ENCODE data around the gene ISOC2.

ISOC2 gene

DNA sequence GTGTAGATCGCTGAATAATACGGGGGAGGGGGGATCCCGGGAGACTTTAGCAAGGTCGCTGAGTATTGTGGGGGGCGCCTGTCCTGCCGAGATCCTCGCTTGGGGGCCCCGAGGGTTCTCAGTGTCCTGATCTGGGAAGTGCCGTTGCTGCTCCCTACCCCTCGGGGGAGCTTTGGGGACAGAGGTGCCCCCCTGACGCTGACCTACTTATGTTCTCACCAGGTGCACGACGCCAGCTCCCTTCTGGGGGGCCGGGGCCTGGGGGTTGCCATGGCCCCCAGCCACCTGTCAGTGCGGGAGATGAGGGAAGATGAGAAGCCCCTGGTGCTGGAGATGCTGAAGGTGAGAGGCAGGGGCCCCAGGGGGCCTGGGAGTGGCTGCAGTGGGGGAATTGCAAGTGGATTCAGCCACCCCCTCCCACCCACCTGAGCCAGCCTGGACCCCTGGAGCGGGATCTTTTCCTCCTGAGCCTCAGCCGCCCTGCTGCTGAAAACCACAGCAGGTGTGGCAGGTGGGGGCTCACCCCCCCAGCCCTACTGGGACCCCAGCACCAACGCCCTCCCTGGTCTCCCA lies 24.1 kb upstream of the ISOC2 start:
- DNase-seq, result no peak
- peaks cover 26% of the 10 kb centered on the region for H3K4me1 Mint-ChIP-seq (ENCODE audit: low read depth)
- no peaks in the 10 kb centered on the region for H3K27me3 Mint-ChIP-seq
- H3K4me3 Mint-ChIP-seq, result peak overlapping the region; percentile 80
- peak overlapping the region; percentile 87 for H3K27ac Mint-ChIP-seq
- peaks cover 18% of the 10 kb centered on the region for H3K36me3 Mint-ChIP-seq (ENCODE audit: low read depth)
- H3K9me3 Mint-ChIP-seq, result no peaks in the 10 kb centered on the region

DNA sequence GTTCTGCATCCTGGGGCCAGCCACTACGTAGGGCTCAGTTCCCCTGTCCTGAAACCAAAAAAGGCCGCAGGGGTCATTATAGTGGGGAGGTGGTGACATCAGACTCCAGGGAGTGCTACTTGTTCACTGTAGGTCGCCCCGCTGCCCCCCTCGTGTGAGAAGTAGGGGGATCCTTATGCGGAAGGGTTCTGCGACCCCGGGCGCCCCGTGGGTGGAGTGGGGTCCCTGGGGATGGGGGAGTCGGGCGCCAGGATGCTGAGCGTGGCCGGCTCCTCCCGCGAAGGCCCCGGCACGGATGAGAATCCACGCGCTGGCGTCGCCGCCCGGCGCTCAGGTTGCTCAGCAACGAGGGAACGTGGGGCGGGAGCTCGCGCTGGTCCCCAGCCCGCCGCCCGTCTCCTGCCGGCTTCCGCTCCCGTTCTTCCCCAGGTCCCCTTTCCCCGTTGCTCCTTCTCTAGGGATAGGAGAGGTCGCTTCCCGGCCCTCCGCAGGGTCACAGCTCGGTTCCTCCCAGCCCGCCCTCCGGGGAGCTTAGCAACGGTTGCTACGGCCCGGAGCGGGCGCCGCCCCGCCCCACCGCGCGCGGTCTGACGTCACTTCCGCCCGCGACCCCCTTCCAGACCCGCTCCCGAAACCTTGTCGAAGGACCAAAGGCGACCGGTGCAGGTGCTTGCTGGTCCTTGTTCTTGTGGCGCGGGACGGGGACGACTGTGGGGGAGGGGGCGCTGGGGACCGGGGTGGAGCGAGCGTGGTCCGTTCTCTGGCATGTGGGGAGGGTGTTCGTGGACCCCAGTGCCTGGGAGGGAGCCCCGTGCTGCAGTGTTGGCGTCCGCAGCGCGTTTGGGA lies 23.4 kb upstream of the ISOC2 start, which contains the start of gene NAT14:
Gene NAT14 (plus strand): TSS at position 596 of the 846 bp plus-strand sequence. CDS start 521 bp downstream, outside the sequence.
- peaks cover 19% of the 10 kb centered on the region for H3K36me3 Mint-ChIP-seq (ENCODE audit: low read depth)
- H3K4me3 Mint-ChIP-seq, result peak within 1 kb of the TSS; percentile 80
- no peaks in the 10 kb centered on the region for H3K27me3 Mint-ChIP-seq
- H3K9me3 Mint-ChIP-seq, result no peaks in the 10 kb centered on the region
- peak; percentile 84 for DNase-seq
- H3K27ac Mint-ChIP-seq, result peak within 1 kb of the TSS; percentile 87
- peaks cover 28% of the 10 kb centered on the region for H3K4me1 Mint-ChIP-seq (ENCODE audit: low read depth)

DNA sequence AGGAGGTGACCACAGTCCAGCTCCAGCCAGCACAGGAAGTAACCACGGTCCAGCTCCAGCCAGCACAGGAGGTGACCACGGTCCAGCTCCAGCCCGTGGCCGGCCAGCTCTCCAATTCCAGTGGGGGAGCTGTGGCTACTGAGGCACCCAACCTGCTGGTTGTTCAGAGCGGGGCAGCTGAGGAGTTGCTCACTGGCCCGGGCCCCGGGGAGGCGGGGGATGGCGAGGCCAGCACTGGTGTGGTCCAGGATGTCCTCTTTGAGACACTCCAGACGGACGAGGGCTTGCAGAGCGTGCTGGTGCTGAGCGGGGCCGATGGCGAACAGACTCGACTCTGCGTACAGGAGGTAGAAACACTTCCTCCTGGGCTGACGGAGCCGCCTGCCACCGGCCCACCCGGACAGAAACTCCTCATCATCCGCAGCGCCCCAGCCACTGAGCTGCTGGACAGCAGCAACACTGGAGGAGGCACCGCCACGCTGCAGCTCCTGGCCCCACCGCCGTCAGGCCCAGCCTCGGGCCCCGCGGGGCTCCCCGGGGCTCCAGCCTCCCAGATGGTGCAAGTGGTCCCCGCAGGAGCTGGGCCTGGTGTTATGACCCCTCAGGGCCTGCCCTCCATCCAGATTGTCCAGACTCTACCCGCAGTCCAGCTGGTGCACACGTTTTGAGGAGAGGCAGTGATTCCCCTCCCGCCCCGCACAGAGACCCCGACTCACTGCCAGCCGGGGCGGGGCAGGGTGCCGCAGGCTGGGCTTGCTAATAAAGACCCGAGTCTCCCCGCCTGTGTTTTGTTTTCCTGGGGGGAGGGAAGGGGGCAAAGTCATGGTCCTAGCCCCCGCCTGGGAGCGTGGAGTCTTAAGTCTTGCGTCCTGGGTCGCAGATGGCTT lies 22.5 kb upstream of the ISOC2 start:
- Mint-ChIP-seq H3K4me3 (peak overlapping the region; percentile 80), H3K4me1 (ENCODE audit: low read depth) (peaks cover 35% of the 10 kb centered on the region), H3K36me3 (ENCODE audit: low read depth) (peaks cover 19% of the 10 kb centered on the region), H3K9me3 (no peaks in the 10 kb centered on the region), H3K27me3 (no peaks in the 10 kb centered on the region), H3K27ac (no peak overlapping the region)
- DNase-seq, result no peak

DNA sequence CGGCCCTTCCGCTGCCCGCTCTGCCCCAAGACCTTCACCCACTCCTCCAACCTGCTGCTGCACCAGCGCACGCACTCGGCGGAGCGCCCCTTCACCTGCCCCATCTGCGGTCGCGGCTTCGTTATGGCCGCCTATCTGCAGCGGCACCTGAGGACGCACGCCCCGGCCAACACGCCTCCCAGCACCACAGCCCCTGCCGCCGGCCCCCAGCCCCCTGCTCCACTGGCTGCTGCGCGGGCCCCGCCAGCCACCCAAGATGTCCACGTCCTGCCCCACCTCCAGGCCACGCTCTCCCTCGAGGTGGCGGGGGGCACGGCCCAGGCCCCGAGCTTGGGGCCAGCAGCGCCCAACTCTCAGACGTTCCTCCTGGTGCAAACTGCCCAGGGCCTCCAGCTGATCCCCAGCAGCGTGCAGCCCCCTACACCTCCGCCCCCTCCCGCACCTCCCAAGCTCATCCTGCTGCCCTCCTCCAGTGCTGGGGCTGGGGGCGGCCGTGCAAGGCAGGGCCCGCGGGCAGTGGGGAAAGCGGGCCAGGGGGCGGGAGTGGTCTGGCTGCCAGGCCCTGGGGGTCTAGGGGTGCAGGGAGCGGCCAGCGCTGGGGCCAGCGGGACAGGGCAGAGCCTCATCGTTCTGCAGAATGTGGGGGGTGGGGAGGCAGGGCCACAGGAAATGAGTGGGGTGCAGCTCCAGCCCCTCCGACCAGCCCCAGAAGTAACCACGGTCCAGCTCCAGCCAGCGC lies 21.7 kb upstream of the ISOC2 start:
- no peak for DNase-seq
- H3K4me1 Mint-ChIP-seq (ENCODE audit: low read depth), result peaks cover 41% of the 10 kb centered on the region
- no peaks in the 10 kb centered on the region for H3K27me3 Mint-ChIP-seq
- no peak overlapping the region for H3K4me3 Mint-ChIP-seq
- no peak overlapping the region for H3K27ac Mint-ChIP-seq
- H3K9me3 Mint-ChIP-seq, result no peaks in the 10 kb centered on the region
- peaks cover 19% of the 10 kb centered on the region for H3K36me3 Mint-ChIP-seq (ENCODE audit: low read depth)

DNA sequence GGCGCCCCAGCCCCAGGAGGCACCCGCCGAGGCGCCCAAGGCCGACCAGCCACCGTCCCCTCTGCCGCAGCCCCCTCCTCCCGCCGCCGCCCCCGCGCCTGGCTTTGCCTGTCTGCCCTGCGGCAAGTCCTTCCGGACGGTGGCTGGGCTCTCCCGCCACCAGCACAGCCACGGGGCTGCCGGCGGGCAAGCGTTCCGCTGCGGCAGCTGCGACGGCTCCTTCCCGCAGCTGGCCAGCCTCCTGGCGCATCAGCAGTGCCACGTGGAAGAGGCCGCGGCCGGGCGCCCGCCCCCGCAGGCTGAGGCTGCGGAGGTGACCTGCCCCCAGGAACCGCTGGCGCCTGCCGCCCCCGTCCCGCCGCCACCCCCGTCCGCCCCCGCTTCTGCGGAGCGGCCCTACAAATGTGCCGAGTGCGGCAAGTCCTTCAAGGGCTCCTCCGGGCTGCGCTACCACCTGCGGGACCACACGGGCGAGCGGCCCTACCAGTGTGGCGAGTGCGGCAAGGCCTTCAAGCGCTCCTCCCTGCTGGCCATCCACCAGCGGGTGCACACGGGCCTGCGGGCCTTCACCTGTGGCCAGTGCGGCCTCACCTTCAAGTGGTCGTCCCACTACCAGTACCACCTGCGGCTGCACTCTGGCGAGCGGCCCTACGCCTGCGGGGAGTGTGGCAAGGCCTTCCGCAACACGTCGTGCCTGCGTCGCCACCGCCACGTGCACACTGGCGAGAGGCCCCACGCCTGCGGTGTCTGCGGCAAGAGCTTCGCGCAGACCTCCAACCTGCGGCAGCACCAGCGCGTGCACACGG lies 20.9 kb upstream of the ISOC2 start:
- H3K4me1 Mint-ChIP-seq (ENCODE audit: low read depth), result peaks cover 42% of the 10 kb centered on the region
- H3K4me3 Mint-ChIP-seq, result no peak overlapping the region
- no peak overlapping the region for H3K27ac Mint-ChIP-seq
- no peaks in the 10 kb centered on the region for H3K27me3 Mint-ChIP-seq
- H3K9me3 Mint-ChIP-seq, result no peaks in the 10 kb centered on the region
- peaks cover 19% of the 10 kb centered on the region for H3K36me3 Mint-ChIP-seq (ENCODE audit: low read depth)
- no peak for DNase-seq

DNA sequence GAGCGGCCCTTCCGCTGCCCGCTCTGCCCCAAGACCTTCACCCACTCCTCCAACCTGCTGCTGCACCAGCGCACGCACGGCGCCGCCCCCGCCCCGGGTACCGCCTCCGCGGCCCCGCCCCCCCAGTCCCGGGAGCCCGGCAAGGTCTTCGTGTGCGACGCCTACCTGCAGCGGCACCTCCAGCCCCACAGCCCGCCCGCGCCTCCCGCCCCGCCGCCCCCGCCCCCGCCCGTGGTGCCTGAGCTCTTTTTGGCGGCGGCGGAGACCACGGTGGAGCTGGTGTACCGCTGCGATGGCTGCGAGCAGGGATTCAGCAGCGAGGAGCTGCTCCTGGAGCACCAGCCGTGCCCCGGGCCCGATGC lies 20.3 kb upstream of the ISOC2 start:
- H3K36me3 Mint-ChIP-seq (ENCODE audit: low read depth), result peaks cover 22% of the 10 kb centered on the region
- no peaks in the 10 kb centered on the region for H3K9me3 Mint-ChIP-seq
- H3K4me1 Mint-ChIP-seq (ENCODE audit: low read depth), result peaks cover 40% of the 10 kb centered on the region
- no peak for DNase-seq
- H3K4me3 Mint-ChIP-seq, result no peak overlapping the region
- H3K27me3 Mint-ChIP-seq, result no peaks in the 10 kb centered on the region
- H3K27ac Mint-ChIP-seq, result no peak overlapping the region

DNA sequence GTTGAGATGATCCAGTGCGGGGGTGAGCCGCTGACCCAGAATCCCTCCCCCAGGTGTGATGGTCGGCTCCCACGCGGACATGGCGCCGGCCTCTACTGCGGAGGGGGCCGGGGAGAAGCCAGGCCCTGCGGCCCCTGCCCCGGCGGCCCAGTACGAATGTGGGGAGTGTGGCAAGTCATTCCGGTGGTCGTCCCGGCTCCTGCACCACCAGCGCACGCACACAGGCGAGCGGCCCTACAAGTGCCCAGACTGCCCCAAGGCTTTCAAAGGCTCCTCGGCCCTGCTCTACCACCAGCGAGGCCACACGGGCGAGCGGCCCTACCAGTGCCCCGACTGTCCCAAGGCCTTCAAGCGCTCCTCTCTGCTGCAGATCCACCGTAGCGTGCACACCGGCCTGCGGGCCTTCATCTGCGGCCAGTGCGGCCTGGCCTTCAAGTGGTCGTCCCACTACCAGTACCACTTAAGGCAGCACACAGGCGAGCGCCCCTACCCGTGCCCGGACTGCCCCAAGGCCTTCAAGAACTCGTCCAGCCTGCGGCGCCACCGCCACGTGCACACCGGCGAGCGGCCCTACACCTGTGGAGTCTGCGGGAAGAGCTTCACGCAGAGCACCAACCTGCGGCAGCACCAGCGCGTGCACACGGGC lies 19.8 kb upstream of the ISOC2 start:
- H3K27me3 Mint-ChIP-seq, result no peaks in the 10 kb centered on the region
- peaks cover 22% of the 10 kb centered on the region for H3K36me3 Mint-ChIP-seq (ENCODE audit: low read depth)
- no peak overlapping the region for H3K27ac Mint-ChIP-seq
- H3K4me3 Mint-ChIP-seq, result no peak overlapping the region
- no peaks in the 10 kb centered on the region for H3K9me3 Mint-ChIP-seq
- H3K4me1 Mint-ChIP-seq (ENCODE audit: low read depth), result peaks cover 40% of the 10 kb centered on the region
- DNase-seq, result no peak

DNA sequence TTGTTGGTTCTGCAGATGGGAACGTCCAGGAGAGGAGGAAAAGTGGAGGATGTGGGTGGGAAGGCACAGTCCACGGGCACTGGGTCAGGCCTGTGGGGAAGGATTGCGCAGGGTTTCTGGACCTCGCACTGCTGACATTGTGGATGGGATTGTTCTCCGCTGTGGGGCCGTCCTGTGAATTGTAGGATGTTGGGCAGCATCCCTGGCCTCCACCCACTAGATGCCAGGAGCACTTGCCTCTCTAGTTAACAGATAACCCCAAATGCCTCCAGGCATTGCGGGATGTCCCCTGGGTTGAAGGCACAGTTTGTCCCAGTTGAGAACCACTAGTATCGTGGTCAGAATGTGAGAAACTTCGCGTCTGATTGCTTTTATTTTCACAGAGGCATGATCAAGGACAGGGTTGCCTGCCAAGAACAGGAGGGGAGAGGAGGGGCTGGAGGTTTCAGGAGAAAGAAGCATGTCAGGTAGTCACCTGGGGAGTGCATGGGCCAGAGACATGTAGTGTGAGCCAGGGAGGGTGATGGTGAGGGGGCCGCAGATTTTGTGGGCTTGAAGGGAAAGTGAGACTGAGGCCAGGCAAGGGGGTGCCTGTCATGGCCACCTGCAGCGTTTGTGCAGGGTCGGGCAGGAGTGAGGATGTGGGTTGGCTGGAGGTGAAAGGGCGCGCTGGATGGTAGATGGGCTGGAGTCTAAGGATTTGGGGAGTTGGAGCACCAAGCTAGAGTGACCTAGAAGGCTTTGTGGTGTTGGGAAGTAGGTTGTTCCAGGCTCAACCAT lies 18.2 kb upstream of the ISOC2 start:
- H3K4me1 Mint-ChIP-seq (ENCODE audit: low read depth), result peaks cover 39% of the 10 kb centered on the region

DNA sequence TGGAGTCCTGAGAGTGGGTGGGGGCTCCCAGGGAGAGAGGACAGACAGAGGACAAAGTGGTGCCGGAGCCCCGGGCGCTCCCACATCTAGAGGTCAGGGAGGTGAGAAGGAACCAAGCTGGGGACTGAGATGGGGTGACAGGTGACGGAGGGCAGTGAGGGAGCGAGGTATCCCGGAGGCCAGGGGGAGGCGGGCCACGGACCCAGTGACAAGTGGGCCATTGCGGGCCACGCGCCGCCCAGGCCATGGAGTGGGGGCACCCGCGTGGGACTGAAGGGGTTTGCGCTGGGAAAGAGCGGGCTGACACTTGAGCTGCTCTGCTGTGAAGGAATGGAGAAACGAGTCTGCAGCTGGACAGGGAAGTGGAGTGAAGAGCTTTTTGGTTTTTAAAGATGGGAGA lies 17.6 kb upstream of the ISOC2 start:
- Mint-ChIP-seq H3K4me1 (ENCODE audit: low read depth) (peaks cover 34% of the 10 kb centered on the region), H3K4me3 (peak overlapping the region; percentile 28), H3K9me3 (no peaks in the 10 kb centered on the region), H3K27me3 (no peaks in the 10 kb centered on the region), H3K27ac (no peak overlapping the region), H3K36me3 (ENCODE audit: low read depth) (peaks cover 22% of the 10 kb centered on the region)
- no peak for DNase-seq

More for the DNA sequence above, 18.2 kb upstream of the ISOC2 start:
- Mint-ChIP-seq H3K27ac (peak overlapping the region; percentile 16), H3K9me3 (no peaks in the 10 kb centered on the region), H3K27me3 (no peaks in the 10 kb centered on the region), H3K36me3 (ENCODE audit: low read depth) (peaks cover 22% of the 10 kb centered on the region), H3K4me3 (no peak overlapping the region)
- no peak for DNase-seq

DNA sequence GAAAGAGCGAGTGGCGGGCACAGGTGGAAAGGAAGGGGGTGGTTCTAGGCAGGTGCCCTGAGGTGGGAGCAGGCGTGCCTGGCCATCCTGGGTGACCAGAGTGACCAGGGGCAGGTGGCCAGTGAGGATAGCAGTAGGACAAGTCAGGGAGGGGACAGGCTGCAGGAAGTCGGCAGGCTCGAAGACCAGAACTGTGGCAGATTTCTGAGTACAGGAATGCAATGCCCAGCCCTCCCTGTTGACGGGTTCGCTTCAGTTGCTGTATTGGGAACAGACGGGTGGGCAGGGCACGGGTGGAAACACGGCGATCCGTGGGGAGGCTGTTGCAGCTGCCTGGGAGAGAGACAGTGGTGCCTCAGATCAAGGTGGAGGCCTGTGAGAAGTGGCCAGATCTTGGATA lies 16.9 kb upstream of the ISOC2 start:
- Mint-ChIP-seq H3K4me1 (ENCODE audit: low read depth) (peaks cover 34% of the 10 kb centered on the region), H3K27me3 (no peaks in the 10 kb centered on the region), H3K9me3 (no peaks in the 10 kb centered on the region)

DNA sequence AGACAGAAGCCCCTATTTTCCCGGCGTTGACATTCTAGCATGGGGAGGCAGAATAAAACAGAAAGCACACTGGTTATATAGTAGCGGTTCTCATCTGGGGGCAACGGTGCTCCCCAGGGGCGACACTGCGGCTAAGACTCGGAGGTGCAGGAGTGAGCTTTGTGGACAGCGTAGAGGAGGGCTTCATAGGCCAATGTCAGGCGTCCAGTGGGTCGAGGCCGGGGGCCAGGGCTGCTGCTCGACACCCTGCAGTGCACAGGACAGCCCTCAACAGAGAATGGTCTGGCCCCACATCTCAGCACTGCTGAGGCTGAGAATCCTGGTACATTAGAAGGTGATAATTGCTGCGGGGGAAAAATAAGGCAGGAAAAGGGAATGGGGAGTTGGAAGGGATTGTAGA lies 16.5 kb upstream of the ISOC2 start:
- Mint-ChIP-seq H3K27ac (peak overlapping the region; percentile 62), H3K27me3 (no peaks in the 10 kb centered on the region), H3K4me1 (ENCODE audit: low read depth) (peaks cover 34% of the 10 kb centered on the region), H3K9me3 (no peaks in the 10 kb centered on the region), H3K36me3 (ENCODE audit: low read depth) (peaks cover 17% of the 10 kb centered on the region), H3K4me3 (peak overlapping the region; percentile 92)
- DNase-seq, result no peak

More for the DNA sequence above, 16.9 kb upstream of the ISOC2 start:
- no peak overlapping the region for H3K27ac Mint-ChIP-seq
- no peak for DNase-seq
- H3K4me3 Mint-ChIP-seq, result peak overlapping the region; percentile 92
- H3K36me3 Mint-ChIP-seq (ENCODE audit: low read depth), result peaks cover 19% of the 10 kb centered on the region

DNA sequence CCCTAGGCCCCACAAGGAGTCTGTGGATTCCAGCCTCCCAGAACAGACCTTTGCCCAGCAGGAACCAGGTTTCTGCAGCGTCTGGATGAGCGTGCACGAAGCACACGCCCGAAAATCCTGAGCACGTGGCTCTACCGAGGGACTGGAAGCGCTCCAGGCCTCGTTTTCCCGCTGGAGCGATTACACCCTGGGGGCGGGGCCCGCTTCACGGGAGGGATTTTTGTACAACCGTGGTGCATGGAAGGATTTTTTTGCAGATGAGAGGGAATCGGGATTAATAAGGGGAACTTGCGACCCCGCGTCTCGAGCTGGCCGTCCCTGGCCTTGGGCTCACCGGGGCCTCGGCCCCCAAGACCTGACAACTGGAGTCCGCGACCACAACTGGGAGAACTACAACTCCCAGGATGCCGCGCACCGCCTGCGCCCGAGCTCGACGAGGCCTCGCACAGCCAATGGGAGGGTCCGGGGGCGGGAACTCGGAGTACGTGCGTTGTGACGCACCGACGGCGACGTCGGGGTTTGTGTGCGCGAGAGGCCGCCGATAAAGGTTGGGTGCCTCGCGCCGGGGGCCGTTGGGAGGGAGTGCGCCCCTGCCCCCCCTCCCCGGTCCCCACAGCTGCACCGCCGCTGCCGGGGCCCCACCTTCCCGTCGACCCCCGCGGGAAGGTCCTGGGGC lies 14.8 kb upstream of the ISOC2 start, which contains the start of gene ZNF628:
Gene ZNF628 (plus strand): TSS at position 518 of the 676 bp plus-strand sequence. CDS start 3,294 bp downstream, outside the sequence.
- H3K4me3 Mint-ChIP-seq, result peak within 1 kb of the TSS; percentile 92
- peaks cover 10% of the 10 kb centered on the region for H3K36me3 Mint-ChIP-seq (ENCODE audit: low read depth)
- peak; percentile 99 for DNase-seq
- peaks cover 34% of the 10 kb centered on the region for H3K4me1 Mint-ChIP-seq (ENCODE audit: low read depth)
- H3K9me3 Mint-ChIP-seq, result no peaks in the 10 kb centered on the region
- H3K27ac Mint-ChIP-seq, result peak within 1 kb of the TSS; percentile 95
- no peaks in the 10 kb centered on the region for H3K27me3 Mint-ChIP-seq

Measured in activated T-cell treated with anti-CD3 and anti-CD28 coated beads, Interleukin-2, amount 50 U/mL, for 24 hours (primary cell).